ENCODE results near the gene C9orf43.
"Not testable (repeated sequence)": the region's sequence is repeated elsewhere in the genome, so short reads cannot be mapped to it uniquely, and the experiment has no call there.

C9orf43 gene

DNA sequence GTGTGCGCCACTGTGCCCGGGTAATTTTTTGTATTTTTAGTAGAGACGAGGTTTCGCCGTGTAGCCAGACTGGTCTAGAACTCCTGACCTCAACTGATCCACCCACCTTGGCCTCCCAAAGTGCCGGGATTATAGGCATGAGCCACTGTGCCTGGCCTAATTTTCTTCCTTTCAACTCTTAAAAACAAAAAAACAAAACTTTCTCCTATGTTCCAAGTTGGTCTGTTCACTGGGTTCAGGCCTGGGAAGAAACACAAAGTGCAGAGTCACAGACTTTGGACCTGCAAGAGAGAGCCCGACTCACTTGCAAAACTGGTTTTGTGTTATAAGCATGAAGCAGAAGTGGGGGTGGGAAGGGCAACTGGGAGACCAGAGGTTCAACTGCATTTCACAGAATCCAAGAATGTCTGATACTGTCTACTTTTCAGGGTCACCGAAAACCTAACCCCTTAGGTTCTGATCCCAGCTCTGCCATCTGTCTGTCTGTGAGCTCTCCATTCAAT lies 28.6 kb upstream of the C9orf43 start:
- no peak for DNase-seq

DNA sequence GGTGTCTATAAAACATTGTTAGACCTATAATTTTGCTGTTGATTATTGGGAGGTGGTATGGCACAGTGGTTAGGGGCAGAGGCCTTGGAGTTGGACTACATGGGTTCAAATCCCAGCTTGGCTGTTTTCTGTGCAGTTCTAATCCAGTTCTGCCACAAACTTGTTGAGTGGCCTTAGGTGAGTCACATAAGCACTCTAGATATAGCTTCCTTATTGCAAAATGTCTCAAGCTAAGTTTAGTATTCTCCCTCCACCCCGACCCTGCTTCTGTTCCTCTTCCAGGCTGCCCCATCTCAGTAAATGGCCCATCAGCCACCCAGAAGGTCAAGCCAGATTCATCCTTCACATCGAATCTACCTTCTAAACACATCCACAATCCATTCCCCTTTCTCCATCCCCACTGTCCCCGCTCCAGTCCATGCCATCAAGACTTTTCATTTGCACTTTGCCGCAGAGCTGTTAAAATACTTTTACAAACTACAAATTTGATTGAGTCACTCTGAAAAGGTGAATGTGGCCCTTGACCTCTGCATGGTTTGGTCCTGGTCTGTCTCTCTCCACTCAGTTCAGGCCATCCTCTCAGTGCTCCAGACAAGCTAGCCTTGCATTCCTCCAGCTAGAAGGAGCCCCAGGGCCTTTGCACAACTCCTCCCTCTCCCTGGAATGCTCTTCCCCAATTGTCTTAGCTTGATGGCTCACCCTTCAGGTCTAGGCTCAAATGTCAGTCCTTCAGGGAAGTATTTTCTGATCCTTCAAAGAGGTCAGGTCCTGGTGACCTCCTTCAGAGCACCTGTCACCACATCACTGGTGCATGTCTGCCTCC lies 23.8 kb upstream of the C9orf43 start:
- no peak for DNase-seq

DNA sequence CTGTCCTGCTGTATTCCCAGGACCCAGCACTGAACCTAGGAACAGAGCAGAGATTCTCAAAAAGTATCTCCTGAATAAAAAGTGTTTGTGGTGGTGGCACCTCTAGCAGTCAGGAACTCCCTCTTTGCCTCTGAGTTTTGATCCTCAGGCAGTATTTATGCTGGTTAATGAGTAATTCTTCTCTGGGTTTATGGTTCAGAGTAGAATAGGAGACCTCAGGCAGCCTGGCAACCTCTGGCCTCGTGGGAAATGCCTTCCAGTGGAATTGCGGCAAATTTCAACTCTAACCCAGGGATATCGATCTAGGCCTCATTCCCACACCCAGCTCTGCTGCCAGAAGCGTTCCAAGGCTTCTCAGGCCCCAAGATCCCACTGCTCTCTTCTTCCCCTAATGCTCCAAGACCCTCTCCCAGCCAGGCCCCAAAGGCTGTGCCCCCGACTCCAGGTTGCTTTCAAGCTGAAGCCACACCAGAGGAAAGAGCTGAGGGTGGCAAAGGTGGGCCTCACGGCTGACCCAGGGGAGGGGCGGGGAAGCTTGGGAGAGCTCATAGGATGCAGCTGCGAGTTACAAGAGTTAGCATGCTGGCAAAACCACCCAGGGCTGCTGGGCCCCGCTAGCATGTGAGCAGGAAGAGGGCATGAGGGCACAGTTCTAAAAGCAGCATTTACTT lies 22.9 kb upstream of the C9orf43 start:
- DNase-seq, result no peak

DNA sequence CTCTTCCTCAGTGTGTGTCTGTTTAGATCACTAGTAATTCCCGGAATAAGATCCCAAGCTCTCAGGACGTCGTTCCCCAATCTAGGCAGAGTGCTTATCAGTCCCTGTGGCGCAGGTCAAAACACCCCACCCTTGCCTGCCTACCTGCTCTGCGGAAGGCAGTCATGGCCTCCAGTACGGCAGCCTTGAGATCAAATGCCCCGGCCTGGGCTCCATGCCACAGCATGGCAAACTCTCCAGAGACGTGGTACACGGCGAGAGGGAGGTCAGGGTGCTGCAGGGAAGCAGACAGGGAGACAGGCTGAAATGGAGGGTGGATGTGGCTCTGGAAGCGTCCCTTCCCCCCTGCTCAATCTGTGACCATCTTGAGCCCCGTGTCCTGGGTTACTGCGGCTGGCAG lies 21.7 kb upstream of the C9orf43 start:
- DNase-seq, result no peak

DNA sequence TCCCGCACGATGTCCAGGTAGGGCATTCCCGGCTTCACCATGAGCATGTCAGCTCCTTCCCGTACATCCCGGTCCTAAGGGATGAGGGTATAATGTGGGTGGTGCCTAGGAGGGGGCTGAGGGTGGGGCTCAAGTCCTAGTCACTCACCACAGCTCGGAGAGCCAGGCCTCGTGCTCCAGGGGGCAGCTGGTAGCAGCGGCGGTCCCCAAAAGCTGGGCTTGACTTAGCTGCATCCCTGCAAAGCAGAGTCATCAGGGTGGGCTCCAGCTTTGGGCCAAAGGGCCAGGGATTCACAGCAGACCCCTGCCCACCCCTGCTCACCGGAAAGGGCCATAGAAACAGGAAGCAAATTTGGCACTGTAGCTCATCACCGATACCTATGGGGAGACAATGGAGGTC lies 21.1 kb upstream of the C9orf43 start:
- no peak for DNase-seq

DNA sequence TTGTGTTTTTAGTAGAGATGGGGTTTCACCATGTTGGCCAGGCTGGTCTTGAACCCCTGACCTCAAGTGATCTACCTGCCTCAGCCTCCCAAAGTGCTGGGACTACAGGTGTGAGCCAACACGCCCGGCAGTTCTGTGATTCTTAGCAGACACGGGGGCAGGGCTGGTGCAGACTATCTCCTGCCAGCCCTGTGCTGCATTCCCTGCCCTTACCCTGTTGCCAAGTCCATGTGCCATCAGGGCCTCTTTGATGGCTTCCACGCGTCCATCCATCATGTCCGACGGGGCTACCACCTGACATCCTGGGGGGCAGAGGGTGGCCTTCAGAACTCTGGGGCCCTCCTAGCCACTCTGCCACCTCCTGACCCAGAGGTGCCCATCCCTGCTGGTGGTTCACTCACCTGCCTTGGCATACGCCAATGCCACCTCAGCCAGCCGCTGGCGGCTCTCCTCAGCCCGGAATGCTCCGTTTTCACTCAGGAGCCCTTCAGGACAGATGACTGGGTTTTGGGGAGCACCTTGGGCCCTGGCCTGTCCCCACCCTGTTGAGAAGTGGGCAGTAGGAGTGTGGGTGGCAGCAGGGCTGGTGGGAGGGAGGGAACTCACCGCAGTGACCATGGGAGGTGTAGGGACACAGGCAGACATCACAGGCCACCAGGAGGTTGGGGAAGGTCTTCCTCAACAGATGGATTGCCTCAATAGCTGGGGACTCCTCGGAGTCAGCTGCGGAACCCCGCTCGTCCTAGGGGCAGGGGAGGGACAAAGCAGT lies 20.2 kb upstream of the C9orf43 start:
- no peak for DNase-seq

DNA sequence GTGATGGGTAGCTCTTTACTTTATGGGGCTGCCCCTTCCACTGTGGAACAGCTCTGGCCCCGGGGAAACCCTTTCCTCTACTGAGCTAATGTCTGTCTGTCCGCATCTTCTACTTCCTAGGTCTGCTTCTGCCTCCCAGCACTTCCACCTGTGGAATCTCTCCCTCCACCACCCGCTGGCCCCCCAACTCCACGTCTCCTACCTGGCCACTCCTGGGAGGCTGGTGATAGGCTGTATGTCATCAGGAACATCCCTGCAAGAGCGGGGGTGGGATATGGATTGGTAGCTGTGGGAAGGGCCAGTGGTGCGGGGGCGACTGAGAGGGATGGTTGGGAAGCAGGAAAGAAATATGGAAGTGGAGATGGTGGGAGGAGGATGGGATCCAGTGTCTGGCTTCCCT lies 18.6 kb upstream of the C9orf43 start:
- DNase-seq, result no peak

DNA sequence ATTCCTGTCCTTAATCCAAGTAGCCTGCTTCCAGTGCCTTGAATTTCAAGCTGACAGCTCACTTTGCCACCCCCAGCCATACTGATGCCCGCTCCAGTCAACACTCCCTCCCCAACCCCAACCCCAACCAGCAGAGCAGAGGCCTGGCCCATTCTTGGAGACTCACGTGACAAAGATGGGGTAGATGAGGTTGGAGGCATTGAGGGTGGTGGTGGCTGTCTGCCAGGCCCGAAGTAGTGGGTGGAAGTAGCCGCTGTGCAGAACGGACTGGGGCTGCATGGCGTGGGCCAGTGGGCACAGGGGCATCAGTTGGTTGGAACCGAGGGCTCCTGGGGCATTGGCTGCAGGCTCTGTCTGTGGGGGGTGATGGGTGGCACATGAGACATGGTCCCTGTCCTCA lies 17.3 kb upstream of the C9orf43 start:
- no peak for DNase-seq

DNA sequence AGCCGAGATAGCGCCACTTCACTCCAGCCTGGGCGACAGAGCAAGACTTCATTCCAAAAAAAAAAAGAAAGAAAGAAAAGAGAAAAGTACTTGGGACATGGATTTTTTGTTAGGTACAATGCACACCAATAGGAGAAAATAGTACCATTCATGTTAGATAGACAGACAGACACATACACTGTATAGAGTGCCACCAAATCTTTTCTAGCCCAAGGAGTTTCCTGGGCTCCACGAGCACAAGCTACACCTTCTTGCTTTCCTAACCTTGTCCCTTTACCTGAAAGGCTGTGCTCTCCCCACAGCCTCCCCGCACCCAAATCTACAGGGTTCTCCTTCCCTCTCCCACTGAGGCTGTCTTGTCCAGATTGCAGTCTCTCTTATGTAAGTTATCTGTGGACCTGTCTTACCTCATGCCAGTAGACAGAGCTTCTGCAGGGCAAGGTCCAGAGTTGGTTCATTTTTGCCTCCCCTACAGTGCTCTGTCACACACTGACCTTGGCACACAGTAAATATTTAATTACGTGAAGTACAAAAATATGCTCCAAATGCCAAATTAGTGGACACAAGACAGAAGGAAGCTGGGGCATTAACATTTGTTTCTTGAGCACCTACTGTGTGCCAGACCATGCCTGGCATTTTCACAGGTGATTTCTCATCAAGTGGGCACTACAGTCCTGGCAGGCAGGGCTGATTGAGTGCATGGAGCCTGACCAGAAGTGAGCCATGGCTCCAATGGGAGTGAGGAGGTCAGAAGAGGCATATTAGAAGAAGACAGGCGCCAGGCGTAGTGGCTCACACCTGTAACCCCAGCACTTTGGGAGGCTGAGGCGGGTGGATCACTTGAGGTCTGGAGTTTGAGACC lies 15.3 kb upstream of the C9orf43 start:
- no peak for DNase-seq

DNA sequence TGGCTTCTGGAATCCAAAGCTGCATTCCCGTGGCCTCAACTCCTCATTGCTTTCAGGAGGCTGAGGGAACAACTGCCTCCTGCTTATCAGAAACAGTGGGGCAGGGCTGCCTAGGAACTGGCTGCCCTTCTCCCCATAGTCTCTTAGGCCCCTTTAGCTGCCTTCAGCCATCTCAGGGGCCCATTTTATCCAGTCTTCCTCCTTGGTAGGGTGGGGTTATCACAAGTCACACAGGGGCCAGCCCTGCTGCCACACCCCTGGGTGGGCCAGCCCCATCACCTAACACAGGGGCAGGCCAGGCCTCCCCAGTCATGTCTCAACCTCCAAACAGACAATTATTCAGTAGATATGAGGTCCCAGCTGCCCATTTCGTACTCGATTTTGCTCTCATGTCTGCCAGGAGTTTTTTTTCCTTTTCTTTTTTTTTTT lies 13.3 kb upstream of the C9orf43 start:
- DNase-seq, result no peak

DNA sequence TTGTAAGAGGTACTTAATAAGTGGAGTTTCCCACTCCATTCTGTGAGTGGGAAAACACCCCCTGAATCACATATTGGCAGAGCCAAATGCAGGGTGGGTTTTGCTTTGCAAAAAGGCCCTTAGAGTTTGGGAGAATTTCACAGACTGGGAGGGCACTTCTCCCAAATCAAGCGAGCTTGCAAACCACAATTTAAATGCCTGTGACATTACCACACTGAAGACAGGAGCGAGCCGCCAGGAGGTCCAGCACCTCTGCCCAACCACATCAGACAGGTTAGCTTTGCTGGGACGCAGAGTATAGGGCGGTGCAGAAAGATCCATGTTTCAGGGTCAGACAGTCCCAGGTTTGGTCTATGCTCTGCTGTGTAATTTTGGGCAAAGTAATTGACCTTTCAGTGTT lies 11.8 kb upstream of the C9orf43 start:
- DNase-seq, result no peak

DNA sequence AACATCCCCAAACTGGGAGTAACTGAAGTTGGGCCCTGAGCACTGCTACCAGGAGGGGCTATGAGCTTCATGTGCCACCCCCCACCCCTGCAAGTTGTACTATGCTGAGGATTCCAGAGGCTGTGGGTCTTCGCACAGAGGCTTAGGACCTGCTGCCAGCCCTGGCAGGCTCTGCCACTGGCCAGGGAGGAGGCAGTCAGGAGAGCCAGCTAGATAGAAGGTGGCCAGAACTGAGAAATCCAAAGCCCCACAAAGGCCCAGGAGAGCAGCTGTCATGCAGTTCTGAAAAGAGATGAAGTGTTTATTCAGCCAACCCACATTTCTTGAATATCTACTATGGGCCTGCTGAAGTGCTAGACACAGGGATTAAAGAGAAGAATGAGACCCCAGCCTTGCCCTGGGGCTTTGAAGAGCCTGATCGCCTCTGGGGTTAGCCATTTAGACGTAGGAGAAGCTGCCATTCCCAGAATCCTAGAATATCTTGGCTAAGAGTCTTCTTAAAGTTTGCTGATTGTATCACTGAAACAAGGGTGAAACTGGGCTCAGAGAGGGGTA lies 10.8 kb upstream of the C9orf43 start:
- no peak for DNase-seq

DNA sequence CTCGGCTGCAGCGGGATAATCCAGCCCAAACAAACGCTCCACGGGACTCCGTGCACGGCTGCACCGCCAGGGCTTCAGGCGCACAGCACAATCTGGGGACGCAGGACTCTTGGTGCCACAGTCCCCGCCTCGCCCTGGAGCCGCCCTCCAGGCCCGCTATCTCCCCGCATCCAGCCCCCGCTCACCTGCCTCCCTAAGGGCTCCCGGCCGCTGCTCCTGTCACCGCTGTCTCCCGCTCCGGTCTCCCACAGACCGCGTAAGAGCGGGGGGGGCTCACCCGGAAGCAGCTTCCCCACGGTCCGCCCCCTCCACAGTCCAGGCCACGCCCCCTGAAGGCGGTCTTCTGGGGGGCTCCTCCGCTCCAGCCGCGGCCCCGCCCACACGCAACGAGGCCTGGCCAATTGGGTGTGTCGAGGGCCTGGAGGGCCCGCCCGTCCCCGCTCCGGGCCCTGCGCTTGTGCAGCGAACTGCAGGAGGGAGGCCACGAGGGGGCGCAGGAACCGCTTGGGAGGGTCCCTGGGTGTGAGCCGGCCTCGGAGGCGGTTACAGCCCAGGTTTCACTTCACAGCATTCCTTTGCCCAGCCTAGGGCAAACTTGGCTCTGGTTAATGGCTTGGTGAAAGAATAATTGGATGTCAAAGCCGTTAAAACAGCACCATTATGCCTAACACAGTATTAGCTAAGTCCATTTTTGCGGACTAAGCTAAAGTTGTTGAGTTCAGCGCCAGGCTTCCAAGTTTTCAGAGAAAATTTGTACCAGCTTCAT lies 9.3 kb upstream of the C9orf43 start, which contains the start of gene ALAD:
Gene ALAD, minus strand, starts transcription at position 258 of the 766 bp plus-strand sequence. CDS start 7,725 bp downstream, outside the sequence.
- DNase-seq, result peak; percentile 100

DNA sequence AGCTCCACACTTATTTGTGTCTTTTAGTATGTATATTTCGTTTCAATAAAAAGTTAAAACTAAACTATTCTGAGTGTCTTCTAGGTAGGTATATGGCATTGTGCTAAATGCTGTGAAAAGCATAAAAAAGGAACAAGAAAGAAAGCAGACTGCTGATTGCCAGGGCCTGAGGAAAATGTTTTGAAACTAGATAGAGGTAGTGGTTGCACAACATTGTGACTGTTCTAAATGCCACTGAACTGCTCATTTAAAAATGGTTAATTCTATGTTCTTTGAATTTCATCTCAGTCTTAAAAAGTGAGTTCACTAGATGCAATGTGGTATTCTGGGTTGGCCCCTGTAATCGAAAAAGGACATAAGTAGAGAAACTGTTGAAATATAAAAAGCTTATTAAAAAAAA lies 6.9 kb upstream of the C9orf43 start:
- DNase-seq, result no peak

DNA sequence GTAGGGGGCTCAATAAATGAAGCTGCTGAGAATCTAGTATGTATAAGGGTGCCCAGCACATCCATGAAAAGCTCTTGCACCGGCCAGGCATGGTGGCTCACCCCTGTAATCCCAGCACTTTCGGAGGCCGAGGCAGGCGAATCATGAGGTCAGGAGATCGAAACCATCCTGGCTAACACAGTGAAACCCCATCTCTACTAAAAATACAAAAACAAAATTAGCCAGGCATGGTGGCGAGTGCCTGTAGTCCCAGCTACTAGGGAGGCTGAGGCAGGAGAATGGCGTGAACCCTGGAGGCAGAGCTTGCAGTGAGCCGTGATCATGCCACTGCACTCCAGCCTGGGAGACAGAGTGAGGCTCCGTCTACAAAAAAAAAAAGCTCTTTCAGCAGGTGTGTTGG lies 4.2 kb upstream of the C9orf43 start:
- not testable (repeated sequence) for DNase-seq

DNA sequence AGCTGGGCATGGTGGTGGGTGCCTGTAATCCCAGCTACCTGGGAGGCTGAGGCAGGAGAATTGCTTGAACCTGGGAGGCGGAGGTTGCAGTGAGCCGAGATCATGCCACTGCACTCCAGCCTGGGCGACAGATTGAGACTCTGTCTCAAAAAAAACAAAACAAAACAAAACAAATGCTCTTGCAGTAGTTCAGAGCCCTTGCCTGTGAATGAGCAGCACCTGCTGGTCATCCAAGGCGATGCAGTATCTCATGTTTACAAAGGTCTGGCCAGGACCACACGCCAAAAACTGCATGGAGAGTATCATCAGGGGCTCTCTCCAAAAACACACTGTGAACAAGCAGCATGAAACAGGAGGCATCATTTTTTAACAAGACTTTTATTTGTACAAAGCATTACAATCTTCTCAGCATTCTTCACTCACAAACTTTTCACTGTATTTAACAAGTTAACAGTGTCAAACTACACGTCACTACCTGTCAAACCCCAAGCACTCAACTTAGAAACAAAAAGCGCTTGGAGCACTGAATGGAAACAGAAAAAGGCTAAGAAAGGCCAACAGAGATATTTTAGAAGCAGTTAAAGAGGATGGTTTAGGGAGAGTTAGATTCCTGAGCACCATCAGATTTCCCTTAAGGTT lies 3.6 kb upstream of the C9orf43 start:
- peak; percentile 76 for DNase-seq

DNA sequence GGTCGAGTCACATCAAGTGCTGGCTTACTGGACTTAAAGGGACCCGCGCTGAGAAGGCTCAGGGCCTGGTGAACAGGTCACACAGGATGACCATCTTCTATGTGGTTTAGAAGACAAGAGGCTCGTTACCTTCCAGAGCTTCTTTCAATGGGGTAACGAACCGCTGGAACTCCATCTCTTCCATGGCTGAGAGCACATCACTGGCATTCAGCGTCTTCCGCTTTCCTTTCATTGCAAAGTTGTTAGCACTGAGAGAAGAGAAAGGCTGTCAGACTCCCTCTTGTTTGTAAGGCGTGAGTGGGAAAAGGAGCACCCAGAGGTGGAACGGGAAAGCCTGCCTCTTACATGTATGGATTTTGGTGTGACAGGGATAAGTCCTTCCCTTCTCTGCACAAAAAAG lies 1.1 kb upstream of the C9orf43 start:
- no peak for DNase-seq

DNA sequence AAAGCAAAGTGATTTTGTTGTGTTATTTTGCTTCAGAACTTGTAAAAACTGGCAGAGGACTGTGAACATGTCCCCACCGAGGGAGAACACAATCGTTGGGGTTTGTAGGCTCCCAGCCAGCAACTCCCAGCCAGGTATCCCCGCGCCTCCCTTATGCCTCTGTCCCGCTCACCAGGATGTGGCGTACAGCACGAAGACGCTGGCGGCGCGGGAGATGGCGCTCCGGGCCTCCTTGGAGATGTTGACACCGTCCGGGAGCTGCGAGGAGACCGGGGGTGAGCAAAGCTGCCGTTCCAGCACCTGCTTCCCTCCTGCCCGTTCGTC lies 702 bp upstream of the C9orf43 start:
- no peak for DNase-seq

DNA sequence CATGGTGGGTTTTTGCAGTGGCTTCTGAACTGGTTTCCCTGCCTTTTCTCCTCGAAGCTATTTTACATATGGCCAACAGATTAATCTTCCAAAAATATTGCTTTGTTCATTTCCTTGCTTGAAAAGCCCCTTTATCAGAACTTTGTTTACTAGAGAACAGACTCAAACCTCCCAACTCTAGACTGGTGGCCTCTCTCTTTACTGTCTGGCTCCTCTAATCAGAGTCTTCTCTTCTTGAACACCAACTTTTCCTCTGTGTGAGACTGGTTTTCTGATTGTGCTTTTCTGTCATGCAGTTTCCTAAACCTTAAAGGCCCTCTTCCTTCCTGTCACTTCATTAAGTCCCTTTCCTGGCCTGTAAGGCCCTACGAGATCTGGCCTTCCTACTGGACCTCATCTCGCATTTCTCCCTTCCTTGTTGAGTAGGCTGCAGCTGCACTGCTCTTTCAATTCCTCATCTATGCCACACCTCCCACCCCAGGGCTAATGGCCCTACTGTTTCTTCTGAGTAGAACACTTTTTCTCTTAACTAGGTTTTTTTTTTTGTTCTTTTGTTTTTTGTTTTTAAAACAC lies 5.7 kb downstream of the C9orf43 start:
- no peak for DNase-seq

DNA sequence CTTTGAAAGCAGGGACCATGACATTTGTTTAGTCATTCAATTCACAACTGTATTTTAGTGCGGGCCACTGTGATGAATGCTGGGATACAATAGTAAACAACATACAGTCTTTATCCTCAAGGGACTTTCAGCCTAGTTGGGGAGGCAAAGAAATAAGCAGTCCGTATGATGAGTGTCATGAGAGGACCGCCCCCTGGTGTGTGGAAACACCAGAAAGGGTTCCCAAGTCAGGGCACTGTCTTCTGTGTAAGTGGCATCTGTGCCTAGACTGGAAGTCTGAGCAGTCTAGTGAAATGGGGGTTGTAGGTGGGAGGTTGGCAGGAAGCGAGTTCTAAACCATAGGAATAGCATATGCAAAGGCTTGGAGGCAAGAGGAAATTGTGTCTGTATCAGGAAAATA lies 6.8 kb downstream of the C9orf43 start:
- peak; percentile 9 for DNase-seq

DNA sequence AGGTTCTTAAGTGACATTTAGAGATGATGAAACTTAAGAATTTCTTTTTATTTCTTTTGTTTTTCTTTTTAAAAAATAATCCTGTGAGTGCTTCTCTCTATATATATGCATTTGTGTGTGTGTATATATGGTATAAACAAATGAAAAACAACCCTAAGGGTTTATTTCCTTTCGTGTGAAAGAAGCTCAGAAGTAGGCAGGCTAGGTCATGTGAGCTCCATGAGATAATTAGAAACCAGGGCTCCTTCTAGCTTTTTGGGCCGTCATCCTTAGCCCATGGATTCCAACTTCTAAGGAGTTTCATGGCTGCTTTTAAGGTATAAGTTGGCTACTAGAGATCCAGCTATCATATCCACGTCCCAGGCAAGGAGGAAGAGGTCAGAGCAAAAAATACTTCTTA lies 11.2 kb downstream of the C9orf43 start:
- DNase-seq, result no peak
